ENCODE data around the gene SND1.
A peak's percentile ranks its signal among the peaks of the same experiment; 100 is the strongest.

The SND1 gene

GRCh38 chr7:127683776-127684681 is 32.0 kb downstream of the SND1 start:
- DNase-seq (ENCODE audit: low spot score), result no peak

- DNase-seq (ENCODE audit: low spot score), result no peak
Measured at GRCh38 chr7:127689194-127689772, 37.3 kb downstream of the SND1 start.

- DNase-seq (ENCODE audit: low spot score), result no peak
Measured at GRCh38 chr7:127690337-127690736, 38.3 kb downstream of the SND1 start.

- DNase-seq (ENCODE audit: low spot score), result no peak
Measured at GRCh38 chr7:127690806-127691205, 38.8 kb downstream of the SND1 start.

- no peak for DNase-seq (ENCODE audit: low spot score)
Measured at GRCh38 chr7:127692200-127692599, 40.2 kb downstream of the SND1 start.

GRCh38 chr7:127699853-127700252 is 47.9 kb downstream of the SND1 start:
- no peak for DNase-seq (ENCODE audit: low spot score)

- DNase-seq (ENCODE audit: low spot score), result no peak
Measured at GRCh38 chr7:127702052-127702652, 50.2 kb downstream of the SND1 start.

- DNase-seq (ENCODE audit: low spot score), result no peak
Measured at GRCh38 chr7:127702938-127703337, 50.9 kb downstream of the SND1 start.

- DNase-seq (ENCODE audit: low spot score), result no peak
Measured at GRCh38 chr7:127704211-127704610, 52.2 kb downstream of the SND1 start.

GRCh38 chr7:127705461-127705959 is 53.5 kb downstream of the SND1 start:
- peak; percentile 69 for DNase-seq (ENCODE audit: low spot score)

- DNase-seq (ENCODE audit: low spot score), result no peak
Measured at GRCh38 chr7:127706766-127707165, 54.8 kb downstream of the SND1 start.

- no peak for DNase-seq (ENCODE audit: low spot score)
Measured at GRCh38 chr7:127708201-127708600, 56.2 kb downstream of the SND1 start.

- peak; percentile 77 for DNase-seq (ENCODE audit: low spot score)
Measured at GRCh38 chr7:127708788-127709187, 56.8 kb downstream of the SND1 start.

GRCh38 chr7:127710635-127711034 is 58.6 kb downstream of the SND1 start:
- no peak for DNase-seq (ENCODE audit: low spot score)

- no peak for DNase-seq (ENCODE audit: low spot score)
Measured at GRCh38 chr7:127711872-127712271, 59.9 kb downstream of the SND1 start.

- no peak for DNase-seq (ENCODE audit: low spot score)
Measured at GRCh38 chr7:127713006-127713405, 61.0 kb downstream of the SND1 start.

- no peak for DNase-seq (ENCODE audit: low spot score)
Measured at GRCh38 chr7:127713758-127714157, 61.8 kb downstream of the SND1 start.

GRCh38 chr7:127715272-127715671 is 63.3 kb downstream of the SND1 start:
- no peak for DNase-seq (ENCODE audit: low spot score)

GRCh38 chr7:127715901-127716300 is 63.9 kb downstream of the SND1 start:
- no peak for DNase-seq (ENCODE audit: low spot score)

GRCh38 chr7:127717502-127718339 is 65.7 kb downstream of the SND1 start:
- no peak for DNase-seq (ENCODE audit: low spot score)

GRCh38 chr7:127718340-127718679 is 66.3 kb downstream of the SND1 start:
- no peak for DNase-seq (ENCODE audit: low spot score)

- no peak for DNase-seq (ENCODE audit: low spot score)
Measured at GRCh38 chr7:127726476-127726875, 74.5 kb downstream of the SND1 start.

All from RKO (cell line).